Transverse colon (tissue), 4 donors: ENCODE results near the gene TSPYL6. TPM values are rescaled to one million over a fixed set of nuclear protein-coding genes. Genes with fewer than 3 reads are reported as not detected.

Experiments
- DNase-seq: peaks from one replicate; pipeline ENCODE4 v3.0.0-alpha.2; 2019
- H3K27ac ChIP-seq, 4 donors: fragments of 200-600 bp; sonication (generic); 2 replicates each; pipeline ENCODE4 v1.5.1; 2016 to 2018; ENCODE audit warnings: inconsistent platforms in 4 of 4
- H3K27me3 ChIP-seq: fragments of 200-600 bp; sonication (generic); 2 replicates; pipeline ENCODE4 v1.5.1; 2017; ENCODE audit warnings: inconsistent platforms
- H3K36me3 ChIP-seq, 4 donors: fragments of 200-600 bp; sonication (generic); 2 replicates each; pipeline ENCODE4 v1.5.1; 2017 to 2019; ENCODE audit warnings: inconsistent platforms in 4 of 4
- H3K4me1 ChIP-seq, 4 donors: fragments of 200-600 bp; sonication (generic); 2 replicates each; pipeline ENCODE4 v1.5.1; 2017 to 2020; ENCODE audit warnings: inconsistent platforms in 4 of 4
- H3K4me3 ChIP-seq, 4 donors: fragments of 200-600 bp; sonication (generic); 1 replicate in 1 of 4; 2 replicates in 3 of 4; pipeline versions ENCODE4 v1.5.1 to v1.6.1; 2017 to 2019; ENCODE audit warnings: inconsistent platforms in 4 of 4
- H3K9me3 ChIP-seq, 2 donors: fragments of 200-600 bp; sonication (generic); 2 replicates each; pipeline ENCODE4 v1.5.1; 2017 to 2019; ENCODE audit warnings: inconsistent platforms in 2 of 2
- CTCF ChIP-seq, 5 experiments: fragments of 200-600 bp in 3 of 5; fragments of 450-650 bp in 2 of 5; sonication (generic) in 3 of 5; IDR thresholded peaks; 1 replicate in 2 of 5; 2 replicates in 3 of 5; pipeline ENCODE4 v1.5.1; 2016 to 2017; ENCODE audit warnings: antibody characterized with exemption in 5 of 5, inconsistent platforms in 3 of 5, mild to moderate bottlenecking in 2 of 5, moderate library complexity in 1 of 5
- EP300 ChIP-seq: sonication (generic); formaldehyde crosslinking; IDR thresholded peaks from one replicate; pipeline ENCODE4 v1.6.1; 2017; ENCODE audit warnings: antibody characterized with exemption, low read depth
- POLR2A ChIP-seq: fragments of 450-650 bp; IDR thresholded peaks from one replicate; pipeline ENCODE4 v1.6.1; 2016; ENCODE audit warnings: antibody characterized with exemption, mild to moderate bottlenecking, moderate library complexity
- POLR2AphosphoS5 ChIP-seq, 3 donors: sonication (generic); formaldehyde crosslinking; IDR thresholded peaks; one replicate each; pipeline ENCODE4 v1.6.1; 2016; ENCODE audit warnings: antibody characterized with exemption in 3 of 3
- WGBS, 2 donors: methylation state at CpG; one replicate each; pipeline ENCODE4 v1.1.5; 2018; ENCODE audit warnings: low coverage in 1 of 2; 5-methylcytosine and 5-hydroxymethylcytosine counted together
- in situ Hi-C, 4 donors: fragments of 200-750 bp; cut with MboI; loops; one replicate each; pipeline versions ENCODE4 v1.15.0 to v1.15.1; 2017; ENCODE audit warnings: low sequenced_read_pairs in 3 of 4, low pct_ligation_motif_present in 1 of 4, low pct_unique_long_range_greater_than_20kb in 1 of 4
- intact Hi-C: fragments of 100-400 bp; cut with DNase I; formaldehyde crosslinking; loops from one replicate; pipeline ENCODE4 v1.15.1; 2023; ENCODE audit warnings: low total_unique reads
- total RNA-seq, 4 donors: library from RNA; depleted of rRNA; stranded (reverse); fragments of >200 nt; gene quantifications; one replicate each; pipeline ENCODE4 v1.1.0, GENCODE V29; 2016

TSPYL6 gene
- total RNA-seq, 4 donors from 2014 or later = not detected

- 75 to 92% methylated on average over 1 to 2 of the region's 2 CpGs for WGBS, 2 donors
- intact Hi-C loops = no loop called here
- DNase-seq = no peak
- Histone ChIP-seq H3K4me3 (no peak overlapping the region), H3K9me3 (no peaks in the 10 kb centered on the region), H3K4me1 (no peaks in the 10 kb centered on the region), H3K27me3 (no peaks in the 10 kb centered on the region), H3K36me3 (no peaks in the 10 kb centered on the region), H3K27ac (no peak overlapping the region)
- TF ChIP-seq POLR2AphosphoS5 (IDR thresholded peaks at IDR 0.05) = no peak
- no peak for TF ChIP-seq POLR2A
- TF ChIP-seq EP300 = no peak
- TF ChIP-seq CTCF (IDR thresholded peaks at IDR 0.05) = no peak
- in situ Hi-C loops = no loop called here
Measured at GRCh38 chr2:54228945-54229344, 27.1 kb downstream of the TSPYL6 start.

GRCh38 chr2:54227798-54228197, 28.2 kb downstream of the TSPYL6 start:
- Histone ChIP-seq H3K27me3 (no peaks in the 10 kb centered on the region), H3K4me3 (no peak overlapping the region), H3K4me1 (no peaks in the 10 kb centered on the region), H3K9me3 (no peaks in the 10 kb centered on the region), H3K27ac (no peak overlapping the region), H3K36me3 (no peaks in the 10 kb centered on the region)
- no peak for DNase-seq
- intact Hi-C loops = no loop called here
- in situ Hi-C loops = no loop called here
- TF ChIP-seq POLR2AphosphoS5 (IDR thresholded peaks at IDR 0.05) (no peak), EP300 (no peak), CTCF (IDR thresholded peaks at IDR 0.05) (no peak), POLR2A (no peak)

- no peaks in the 10 kb centered on the region for H3K9me3 ChIP-seq
- TF ChIP-seq CTCF (IDR thresholded peaks at IDR 0.05) (no peak), POLR2A (no peak), POLR2AphosphoS5 (IDR thresholded peaks at IDR 0.05) (no peak), EP300 (no peak)
Measured at GRCh38 chr2:54226260-54226659, 29.8 kb downstream of the TSPYL6 start.

GRCh38 chr2:54224997-54225396, 31.0 kb downstream of the TSPYL6 start:
- no peak for TF ChIP-seq EP300
- TF ChIP-seq POLR2AphosphoS5 (IDR thresholded peaks at IDR 0.05) = no peak
- TF ChIP-seq CTCF (IDR thresholded peaks at IDR 0.05) = no peak
- no peak for TF ChIP-seq POLR2A
- Histone ChIP-seq H3K4me3 (no peak overlapping the region), H3K36me3 (no peaks in the 10 kb centered on the region), H3K4me1 (no peaks in the 10 kb centered on the region), H3K27me3 (no peaks in the 10 kb centered on the region), H3K27ac (no peak overlapping the region), H3K9me3 (no peaks in the 10 kb centered on the region)
- no peak for DNase-seq
- 80% methylated on average over 2 of the region's 2 CpGs; no CpG with 5 or more reads in 1 of the 2 donors for WGBS, 2 donors
- in situ Hi-C loops = no loop called here
- intact Hi-C loops = no loop called here

More at GRCh38 chr2:54226260-54226659, 29.8 kb downstream of the TSPYL6 start:
- Histone ChIP-seq H3K4me3 (no peak overlapping the region), H3K27ac (no peak overlapping the region), H3K36me3 (no peaks in the 10 kb centered on the region), H3K4me1 (no peaks in the 10 kb centered on the region), H3K27me3 (no peaks in the 10 kb centered on the region)
- WGBS, 2 donors = 55 to 68% methylated on average over 2 of the region's 2 CpGs
- intact Hi-C loops = no loop called here
- DNase-seq = no peak
- in situ Hi-C loops = no loop called here
